ENCODE data around the gene SPG21.
A peak's percentile ranks its signal among the peaks of the same experiment; 100 is the strongest.

SPG21 gene

DNA sequence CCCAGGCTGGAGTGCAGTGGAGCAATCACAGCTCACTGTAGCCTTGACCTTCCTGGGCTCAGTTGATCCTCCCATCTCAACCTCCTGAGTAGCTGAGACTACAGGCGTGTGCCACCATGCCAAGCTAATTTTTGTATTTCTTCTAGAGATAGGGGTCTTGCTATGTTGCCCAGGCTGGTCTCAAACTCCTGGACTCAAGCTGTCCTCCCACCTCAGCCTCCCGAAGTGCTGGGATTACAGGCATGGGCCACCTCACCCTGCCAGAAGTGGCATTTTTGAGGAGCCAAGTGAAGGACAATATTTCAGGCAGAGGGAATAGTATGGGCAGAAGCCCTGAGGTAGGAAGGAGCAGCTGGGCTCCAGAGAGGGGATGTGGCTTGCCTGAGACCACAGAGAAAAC, 73.3 kb downstream of the SPG21 start:
- peak overlapping the region; percentile 47 for H2AK5ac ChIP-seq (ENCODE audit: low read length)
- no peak overlapping the region for H3K27ac ChIP-seq (ENCODE audit: low read depth, low read length)
- H3K23ac ChIP-seq (ENCODE audit: low read length) = no peak overlapping the region
- peak overlapping the region; percentile 20 for H3K56ac ChIP-seq (ENCODE audit: low read length)
- peaks cover 8% of the 10 kb centered on the region for H3K4me1 ChIP-seq (ENCODE audit: control insufficient read depth, low read depth, low read length)
- H2BK120ac ChIP-seq (ENCODE audit: low read depth, low read length) = no peak overlapping the region
- no peak overlapping the region for H3K4me2 ChIP-seq (ENCODE audit: low read length)
- no peaks in the 10 kb centered on the region for H3K79me2 ChIP-seq (ENCODE audit: control insufficient read depth, insufficient read depth, low read length)
- DNase-seq = no peak
- no CpG with 5 or more reads among the region's 2 CpGs for WGBS (ENCODE audit: extremely low coverage, insufficient coverage, low lambda C conversion rate)
- no peaks in the 10 kb centered on the region for H3K27me3 ChIP-seq (ENCODE audit: insufficient read depth, low read length, poor library complexity)
- no peak overlapping the region for H3K9ac ChIP-seq (ENCODE audit: low read length)
- no peak overlapping the region for H4K8ac ChIP-seq (ENCODE audit: low read depth, low read length)
- H3K79me1 ChIP-seq (ENCODE audit: low read length) = no peaks in the 10 kb centered on the region
- no peak overlapping the region for H2BK5ac ChIP-seq (ENCODE audit: low read length)
- H3K4ac ChIP-seq (ENCODE audit: low read depth, low read length) = no peak overlapping the region
- H2BK15ac ChIP-seq (replicated peaks; ENCODE audit: low read depth) = no peak overlapping the region
- no peak overlapping the region for H3K4me3 ChIP-seq (ENCODE audit: low read length)
- no peaks in the 10 kb centered on the region for H3K36me3 ChIP-seq (ENCODE audit: control insufficient read depth, insufficient read depth, low read length)
- H4K5ac ChIP-seq (ENCODE audit: low read length) = no peak overlapping the region
- H3K18ac ChIP-seq (ENCODE audit: low read length) = no peak overlapping the region

DNA sequence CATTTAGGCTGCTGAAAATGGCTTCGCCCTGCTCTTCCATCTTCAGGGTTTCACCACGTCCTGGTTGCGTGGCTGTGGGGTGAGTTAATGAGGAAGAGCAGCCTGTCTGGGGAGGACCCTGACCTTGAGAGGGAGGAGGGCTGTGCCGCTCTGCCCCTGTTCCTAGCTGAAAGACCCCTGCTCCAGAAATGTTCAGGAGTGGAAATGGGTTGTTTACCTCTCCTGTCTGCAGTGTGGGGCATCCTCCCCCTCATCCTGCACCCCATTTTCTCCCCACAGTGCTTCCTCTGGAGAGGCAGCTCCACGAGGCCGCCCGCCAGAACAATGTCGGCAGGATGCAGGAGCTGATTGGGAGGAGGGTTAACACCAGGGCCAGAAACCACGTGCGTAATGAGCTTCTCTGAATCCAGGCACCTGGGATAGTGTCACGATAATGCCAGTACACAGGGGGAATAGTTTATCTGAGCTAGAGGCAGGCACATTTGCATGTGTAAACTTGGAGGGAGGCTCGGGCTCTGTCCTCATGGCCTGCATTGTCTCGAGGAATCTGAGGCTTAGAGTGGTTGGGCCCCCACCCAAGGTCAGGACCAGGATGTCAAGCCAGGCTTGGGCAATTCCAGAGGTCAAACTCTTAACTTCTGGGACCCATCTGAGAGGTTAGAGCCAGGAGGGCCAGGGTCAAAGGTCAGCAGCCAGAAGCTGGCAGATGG, 74.0 kb downstream of the SPG21 start:
- no peak overlapping the region for H3K4me3 ChIP-seq (ENCODE audit: low read length)
- H3K27ac ChIP-seq (ENCODE audit: low read depth, low read length) = no peak overlapping the region
- no peak overlapping the region for H2BK120ac ChIP-seq (ENCODE audit: low read depth, low read length)
- H3K79me1 ChIP-seq (ENCODE audit: low read length) = no peaks in the 10 kb centered on the region
- H2BK15ac ChIP-seq (replicated peaks; ENCODE audit: low read depth) = no peak overlapping the region
- no peak overlapping the region for H2BK5ac ChIP-seq (ENCODE audit: low read length)
- H3K79me2 ChIP-seq (ENCODE audit: control insufficient read depth, insufficient read depth, low read length) = no peaks in the 10 kb centered on the region
- H3K23ac ChIP-seq (ENCODE audit: low read length) = no peak overlapping the region
- H3K9ac ChIP-seq (ENCODE audit: low read length) = no peak overlapping the region
- H3K56ac ChIP-seq (ENCODE audit: low read length) = peak overlapping the region; percentile 29
- no peak overlapping the region for H4K5ac ChIP-seq (ENCODE audit: low read length)
- no peaks in the 10 kb centered on the region for H3K27me3 ChIP-seq (ENCODE audit: insufficient read depth, low read length, poor library complexity)
- WGBS (ENCODE audit: extremely low coverage, insufficient coverage, low lambda C conversion rate) = no CpG with 5 or more reads among the region's 13 CpGs
- H3K36me3 ChIP-seq (ENCODE audit: control insufficient read depth, insufficient read depth, low read length) = no peaks in the 10 kb centered on the region
- no peak overlapping the region for H3K18ac ChIP-seq (ENCODE audit: low read length)
- no peak overlapping the region for H3K4ac ChIP-seq (ENCODE audit: low read depth, low read length)
- H3K4me1 ChIP-seq (ENCODE audit: control insufficient read depth, low read depth, low read length) = peaks cover 11% of the 10 kb centered on the region
- H3K4me2 ChIP-seq (ENCODE audit: low read length) = no peak overlapping the region
- no peak overlapping the region for H4K8ac ChIP-seq (ENCODE audit: low read depth, low read length)
- DNase-seq = peak; percentile 89
- peak overlapping the region; percentile 28 for H2AK5ac ChIP-seq (ENCODE audit: low read length)

Measured in mesendoderm (in vitro differentiated cells).